HepG2 (cell line): ENCODE data around the gene TMPO. TPM values are rescaled to one million over a fixed set of nuclear protein-coding genes. Genes with fewer than 3 reads are reported as not detected.

Source experiments
- EEA1 ChIP-seq: sonication (generic); formaldehyde crosslinking; IDR thresholded peaks from 2 replicates; pipeline ENCODE4 v1.5.1; 2020; ENCODE audit warnings: mild to moderate bottlenecking, missing genetic modification reagents, borderline replicate concordance
- GLI4 ChIP-seq: sonication (generic); formaldehyde crosslinking; IDR thresholded peaks from 2 replicates; pipeline ENCODE4 v1.5.1; 2020; ENCODE audit warnings: missing genetic modification reagents, mild to moderate bottlenecking, moderate library complexity, borderline replicate concordance
- JDP2 ChIP-seq: sonication (generic); formaldehyde crosslinking; IDR thresholded peaks from 2 replicates; pipeline ENCODE4 v1.8.1; 2022; ENCODE audit warnings: missing genetic modification reagents, borderline replicate concordance
- KDM1A ChIP-seq: IDR thresholded peaks from 2 replicates; pipeline ENCODE4 v1.6.1; 2016; ENCODE audit warnings: missing compliant biosample characterization
- KDM5B ChIP-seq: sonication (generic); formaldehyde crosslinking; IDR thresholded peaks from 2 replicates; pipeline ENCODE4 v1.4.0; 2020; ENCODE audit warnings: missing genetic modification reagents, mild to moderate bottlenecking, borderline replicate concordance
- MAF1 ChIP-seq: sonication (generic); formaldehyde crosslinking; IDR thresholded peaks from 2 replicates; pipeline ENCODE4 v1.5.0; 2020; ENCODE audit warnings: missing genetic modification reagents, borderline replicate concordance
- NR2C2 ChIP-seq: sonication (generic); formaldehyde crosslinking; IDR thresholded peaks from 2 replicates; pipeline ENCODE4 v1.4.0; 2020; ENCODE audit warnings: missing genetic modification reagents, mild to moderate bottlenecking, moderate library complexity, borderline replicate concordance
- RAD21 ChIP-seq: fragments of 450-650 bp; formaldehyde crosslinking; IDR thresholded peaks from 2 replicates; pipeline ENCODE4 v1.5.0; 2020; ENCODE audit warnings: mild to moderate bottlenecking
- TBX2 ChIP-seq: sonication (generic); formaldehyde crosslinking; IDR thresholded peaks from 2 replicates; pipeline ENCODE4 v1.5.0; 2020; ENCODE audit warnings: missing genetic modification reagents, mild to moderate bottlenecking, borderline replicate concordance
- ZKSCAN8 ChIP-seq: IDR thresholded peaks from 2 replicates; pipeline ENCODE4 v1.6.1; 2016; ENCODE audit warnings: borderline replicate concordance, missing genetic modification reagents, missing compliant biosample characterization
- ZNF547 ChIP-seq: sonication (generic); formaldehyde crosslinking; IDR thresholded peaks from 2 replicates; pipeline ENCODE4 v1.5.1; 2020; ENCODE audit warnings: mild to moderate bottlenecking, missing genetic modification reagents
- polyA plus RNA-seq, 8 experiments: library from polyadenylated mRNA; depleted of rRNA in 3 of 8; stranded (reverse) in 7 of 8; unstranded in 1 of 8; fragments of >200 nt; fragmentation: Illumina TruSeq in 4 of 8; extraction: Trizol in 4 of 8; gene quantifications; 2 replicates each; pipeline versions ENCODE4 v1.2.1 to v1.2.3, GENCODE V29; 2011 to 2016; ENCODE audit warnings: low read depth in 4 of 8, missing spikeins in 1 of 8, mixed read lengths in 1 of 8; ENCODE audit not compliant: insufficient read depth in 1 of 8
- total RNA-seq, 5 experiments: library from RNA; depleted of rRNA; stranded (reverse); fragments of >200 nt; fragmentation: Illumina TruSeq; extraction: Trizol; gene quantifications; 2 replicates each; pipeline ENCODE4 v1.2.3, GENCODE V29; 2016; ENCODE audit warnings: low read depth in 1 of 5
- TF ChIP-seq, protein P1 (sequence below): sonication (generic); formaldehyde crosslinking; conservative IDR thresholded peaks from 2 replicates; pipeline ENCODE4 v1.5.0; 2020; ENCODE audit warnings: missing genetic modification reagents
- TF ChIP-seq, protein P2 (sequence below): sonication (generic); formaldehyde crosslinking; IDR thresholded peaks from 2 replicates; pipeline ENCODE4 v1.8.0; 2022; ENCODE audit warnings: low read depth, missing genetic modification reagents
- TF ChIP-seq, protein P3 (sequence below): sonication (generic); formaldehyde crosslinking; IDR thresholded peaks from 2 replicates; pipeline ENCODE4 v1.4.0; 2020; ENCODE audit warnings: missing genetic modification reagents
- TF ChIP-seq, protein P4 (sequence below): IDR thresholded peaks from 2 replicates; pipeline ENCODE4 v1.6.1; 2016; ENCODE audit warnings: low read depth, borderline replicate concordance
- TF ChIP-seq, protein P5 (sequence below): sonication (generic); formaldehyde crosslinking; IDR thresholded peaks from 2 replicates; pipeline ENCODE4 v1.4.0; 2020; ENCODE audit warnings: missing genetic modification reagents
- TF ChIP-seq, protein P6 (sequence below): sonication (generic); formaldehyde crosslinking; IDR thresholded peaks from 2 replicates; pipeline ENCODE4 v1.4.0; 2020; ENCODE audit warnings: mild to moderate bottlenecking, missing genetic modification reagents

Gene TMPO
- total and polyA plus RNA-seq, 2 of the 13 experiments (the other 11 are each of a cell fraction or from before 2014, with no cell fraction given): 24.2 to 167 TPM

DNA sequence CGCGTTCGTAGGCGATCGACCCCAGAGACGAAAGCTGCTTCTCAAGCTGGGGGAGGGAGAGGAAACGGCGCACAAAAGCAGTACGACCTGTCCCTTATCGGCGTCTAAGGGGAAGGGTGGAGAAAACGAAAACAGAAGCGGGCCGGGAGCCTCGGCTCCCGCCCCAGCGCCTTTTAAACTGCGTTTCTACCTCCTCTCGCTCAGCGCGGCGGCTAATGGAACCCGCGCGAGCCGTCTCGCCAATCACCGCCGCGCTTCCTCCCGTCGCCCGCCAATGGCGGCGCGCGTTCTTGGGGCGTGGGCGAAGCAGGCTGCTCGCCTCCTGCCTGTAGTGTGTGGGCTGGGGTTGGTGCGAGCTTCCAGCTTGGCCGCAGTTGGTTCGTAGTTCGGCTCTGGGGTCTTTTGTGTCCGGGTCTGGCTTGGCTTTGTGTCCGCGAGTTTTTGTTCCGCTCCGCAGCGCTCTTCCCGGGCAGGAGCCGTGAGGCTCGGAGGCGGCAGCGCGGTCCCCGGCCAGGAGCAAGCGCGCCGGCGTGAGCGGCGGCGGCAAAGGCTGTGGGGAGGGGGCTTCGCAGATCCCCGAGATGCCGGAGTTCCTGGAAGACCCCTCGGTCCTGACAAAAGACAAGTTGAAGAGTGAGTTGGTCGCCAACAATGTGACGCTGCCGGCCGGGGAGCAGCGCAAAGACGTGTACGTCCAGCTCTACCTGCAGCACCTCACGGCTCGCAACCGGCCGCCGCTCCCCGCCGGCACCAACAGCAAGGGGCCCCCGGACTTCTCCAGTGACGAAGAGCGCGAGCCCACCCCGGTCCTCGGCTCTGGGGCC, at the start of gene TMPO (continued):
- TF ChIP-seq NR2C2 (peak; percentile 50; the same call in 1 of the 2 replicates), ZNF547 (CRISPR knock-in tag) (no peak; the same call in 1 of the 2 replicates), MAF1 (CRISPR knock-in tag) (0 out of 2 replicates have a peak, but pooled peaks have one; percentile 58), RAD21 (0 out of 2 replicates have a peak, but pooled peaks have one; percentile 20), TBX2 (CRISPR knock-in tag) (peak; percentile 65; the same call in 1 of the 2 replicates), GLI4 (CRISPR knock-in tag) (0 out of 2 replicates have a peak, but pooled peaks have one; percentile 47), KDM5B (CRISPR knock-in tag) (peak; percentile 85), JDP2 (CRISPR knock-in tag) (no peak), ZKSCAN8 (CRISPR knock-in tag) (no peak), EEA1 (CRISPR knock-in tag) (no peak), KDM1A (CRISPR knock-in tag) (no peak)
- TF ChIP-seq, protein P1, sequence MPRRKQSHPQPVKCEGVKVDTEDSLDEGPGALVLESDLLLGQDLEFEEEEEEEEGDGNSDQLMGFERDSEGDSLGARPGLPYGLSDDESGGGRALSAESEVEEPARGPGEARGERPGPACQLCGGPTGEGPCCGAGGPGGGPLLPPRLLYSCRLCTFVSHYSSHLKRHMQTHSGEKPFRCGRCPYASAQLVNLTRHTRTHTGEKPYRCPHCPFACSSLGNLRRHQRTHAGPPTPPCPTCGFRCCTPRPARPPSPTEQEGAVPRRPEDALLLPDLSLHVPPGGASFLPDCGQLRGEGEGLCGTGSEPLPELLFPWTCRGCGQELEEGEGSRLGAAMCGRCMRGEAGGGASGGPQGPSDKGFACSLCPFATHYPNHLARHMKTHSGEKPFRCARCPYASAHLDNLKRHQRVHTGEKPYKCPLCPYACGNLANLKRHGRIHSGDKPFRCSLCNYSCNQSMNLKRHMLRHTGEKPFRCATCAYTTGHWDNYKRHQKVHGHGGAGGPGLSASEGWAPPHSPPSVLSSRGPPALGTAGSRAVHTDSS: no peak
- TF ChIP-seq, protein P2, sequence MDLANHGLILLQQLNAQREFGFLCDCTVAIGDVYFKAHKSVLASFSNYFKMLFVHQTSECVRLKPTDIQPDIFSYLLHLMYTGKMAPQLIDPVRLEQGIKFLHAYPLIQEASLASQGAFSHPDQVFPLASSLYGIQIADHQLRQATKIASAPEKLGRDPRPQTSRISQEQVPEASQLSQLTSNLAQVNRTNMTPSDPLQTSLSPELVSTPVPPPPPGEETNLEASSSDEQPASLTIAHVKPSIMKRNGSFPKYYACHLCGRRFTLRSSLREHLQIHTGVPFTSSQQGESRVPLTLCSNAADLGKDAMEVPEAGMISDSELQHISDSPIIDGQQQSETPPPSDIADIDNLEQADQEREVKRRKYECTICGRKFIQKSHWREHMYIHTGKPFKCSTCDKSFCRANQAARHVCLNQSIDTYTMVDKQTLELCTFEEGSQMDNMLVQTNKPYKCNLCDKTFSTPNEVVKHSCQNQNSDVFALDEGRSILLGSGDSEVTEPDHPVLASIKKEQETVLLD (CRISPR knock-in tag): 0 out of 2 replicates have a peak, but pooled peaks have one; percentile 8
- TF ChIP-seq, protein P3, sequence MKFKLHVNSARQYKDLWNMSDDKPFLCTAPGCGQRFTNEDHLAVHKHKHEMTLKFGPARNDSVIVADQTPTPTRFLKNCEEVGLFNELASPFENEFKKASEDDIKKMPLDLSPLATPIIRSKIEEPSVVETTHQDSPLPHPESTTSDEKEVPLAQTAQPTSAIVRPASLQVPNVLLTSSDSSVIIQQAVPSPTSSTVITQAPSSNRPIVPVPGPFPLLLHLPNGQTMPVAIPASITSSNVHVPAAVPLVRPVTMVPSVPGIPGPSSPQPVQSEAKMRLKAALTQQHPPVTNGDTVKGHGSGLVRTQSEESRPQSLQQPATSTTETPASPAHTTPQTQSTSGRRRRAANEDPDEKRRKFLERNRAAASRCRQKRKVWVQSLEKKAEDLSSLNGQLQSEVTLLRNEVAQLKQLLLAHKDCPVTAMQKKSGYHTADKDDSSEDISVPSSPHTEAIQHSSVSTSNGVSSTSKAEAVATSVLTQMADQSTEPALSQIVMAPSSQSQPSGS (CRISPR knock-in tag): peak; percentile 51; the same call in 1 of the 2 replicates
- TF ChIP-seq, protein P4, sequence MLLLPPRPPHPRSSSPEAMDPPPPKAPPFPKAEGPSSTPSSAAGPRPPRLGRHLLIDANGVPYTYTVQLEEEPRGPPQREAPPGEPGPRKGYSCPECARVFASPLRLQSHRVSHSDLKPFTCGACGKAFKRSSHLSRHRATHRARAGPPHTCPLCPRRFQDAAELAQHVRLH: no peak
- TF ChIP-seq, protein P5, sequence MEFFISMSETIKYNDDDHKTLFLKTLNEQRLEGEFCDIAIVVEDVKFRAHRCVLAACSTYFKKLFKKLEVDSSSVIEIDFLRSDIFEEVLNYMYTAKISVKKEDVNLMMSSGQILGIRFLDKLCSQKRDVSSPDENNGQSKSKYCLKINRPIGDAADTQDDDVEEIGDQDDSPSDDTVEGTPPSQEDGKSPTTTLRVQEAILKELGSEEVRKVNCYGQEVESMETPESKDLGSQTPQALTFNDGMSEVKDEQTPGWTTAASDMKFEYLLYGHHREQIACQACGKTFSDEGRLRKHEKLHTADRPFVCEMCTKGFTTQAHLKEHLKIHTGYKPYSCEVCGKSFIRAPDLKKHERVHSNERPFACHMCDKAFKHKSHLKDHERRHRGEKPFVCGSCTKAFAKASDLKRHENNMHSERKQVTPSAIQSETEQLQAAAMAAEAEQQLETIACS (CRISPR knock-in tag): peak; percentile 27; the same call in 1 of the 2 replicates
- TF ChIP-seq, protein P6, sequence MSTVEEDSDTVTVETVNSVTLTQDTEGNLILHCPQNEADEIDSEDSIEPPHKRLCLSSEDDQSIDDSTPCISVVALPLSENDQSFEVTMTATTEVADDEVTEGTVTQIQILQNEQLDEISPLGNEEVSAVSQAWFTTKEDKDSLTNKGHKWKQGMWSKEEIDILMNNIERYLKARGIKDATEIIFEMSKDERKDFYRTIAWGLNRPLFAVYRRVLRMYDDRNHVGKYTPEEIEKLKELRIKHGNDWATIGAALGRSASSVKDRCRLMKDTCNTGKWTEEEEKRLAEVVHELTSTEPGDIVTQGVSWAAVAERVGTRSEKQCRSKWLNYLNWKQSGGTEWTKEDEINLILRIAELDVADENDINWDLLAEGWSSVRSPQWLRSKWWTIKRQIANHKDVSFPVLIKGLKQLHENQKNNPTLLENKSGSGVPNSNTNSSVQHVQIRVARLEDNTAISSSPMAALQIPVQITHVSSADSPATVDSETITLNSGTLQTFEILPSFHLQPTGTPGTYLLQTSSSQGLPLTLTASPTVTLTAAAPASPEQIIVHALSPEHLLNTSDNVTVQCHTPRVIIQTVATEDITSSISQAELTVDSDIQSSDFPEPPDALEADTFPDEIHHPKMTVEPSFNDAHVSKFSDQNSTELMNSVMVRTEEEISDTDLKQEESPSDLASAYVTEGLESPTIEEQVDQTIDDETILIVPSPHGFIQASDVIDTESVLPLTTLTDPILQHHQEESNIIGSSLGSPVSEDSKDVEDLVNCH (CRISPR knock-in tag): no peak
